Effector CD8-positive, alpha-beta T cell (primary cell): ENCODE results near the gene MUC22.
"Not testable (repeated sequence)": the region's sequence is repeated elsewhere in the genome, so short reads cannot be mapped to it uniquely, and the experiment has no call there.

Experiments
- DNase-seq: peaks from one replicate; lab custom pipeline; 2025; lab: John Stamatoyannopoulos, UW

MUC22 gene

DNA sequence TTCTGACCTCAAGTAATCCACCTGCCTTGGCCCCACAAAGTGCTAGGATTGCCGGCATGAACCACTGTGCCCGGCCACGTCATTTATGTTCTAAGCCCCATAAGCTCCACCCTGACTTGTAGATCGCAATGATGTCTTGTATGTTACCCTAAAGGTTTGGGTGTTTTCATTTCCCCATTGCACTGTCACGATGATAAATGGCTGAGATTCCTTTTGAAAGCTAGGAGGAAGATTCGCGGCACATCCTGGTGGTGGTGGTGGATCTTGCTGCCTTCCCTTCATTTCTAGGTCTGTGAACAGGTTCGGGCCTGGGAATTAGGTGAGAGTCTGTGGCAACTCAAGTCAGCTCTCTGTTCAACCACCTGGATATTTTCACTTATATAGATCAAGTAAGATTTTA, 28.3 kb downstream of the MUC22 start:
- DNase-seq: no peak

DNA sequence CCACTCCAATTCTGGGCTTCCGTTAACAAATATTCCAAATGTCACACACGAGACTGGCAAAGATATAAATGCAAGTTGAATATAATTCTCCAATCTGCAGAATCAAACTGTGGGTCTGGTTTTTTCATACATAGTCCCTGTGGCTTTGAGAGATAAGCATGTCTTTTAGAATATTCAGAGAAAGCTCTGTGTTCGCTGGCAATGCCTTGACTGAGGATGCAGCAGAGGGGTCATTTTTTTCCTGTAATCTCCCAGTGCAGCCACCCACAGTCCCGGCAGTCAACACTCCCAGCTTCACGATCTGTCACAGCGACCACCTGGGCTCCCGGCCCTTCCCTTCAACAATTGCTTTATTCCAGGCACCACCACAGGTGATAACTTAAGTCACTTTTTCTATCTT, 30.5 kb downstream of the MUC22 start:
- DNase-seq: no peak

DNA sequence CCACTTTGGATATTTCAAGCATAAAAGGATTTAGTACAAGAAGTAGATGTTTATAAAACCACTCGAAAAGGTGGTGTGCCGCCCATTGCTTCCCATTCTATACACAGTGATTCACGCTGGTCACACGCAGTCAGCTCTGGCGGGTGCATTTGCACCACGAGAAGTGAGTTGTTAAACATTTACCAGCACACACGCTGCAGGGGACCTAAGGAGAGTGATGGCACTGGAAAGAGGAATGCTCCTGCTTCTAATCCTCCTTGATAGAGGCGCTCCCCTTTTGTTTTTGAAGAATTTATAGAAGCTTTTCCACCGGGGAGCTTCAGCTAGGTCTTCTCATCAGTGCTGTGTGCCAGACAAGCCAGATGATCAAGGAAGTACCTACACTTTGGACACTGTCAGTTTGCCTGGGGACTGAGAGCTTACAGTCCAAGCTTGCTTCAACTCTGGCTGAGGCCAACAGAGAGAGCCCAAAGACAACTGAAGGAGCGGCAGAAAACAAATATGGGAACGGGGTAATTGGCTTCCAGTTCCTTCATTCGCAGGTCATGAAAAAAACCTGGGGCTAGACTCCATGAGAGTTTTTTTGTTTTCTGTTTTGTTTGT, 31.2 kb downstream of the MUC22 start:
- DNase-seq: no peak

DNA sequence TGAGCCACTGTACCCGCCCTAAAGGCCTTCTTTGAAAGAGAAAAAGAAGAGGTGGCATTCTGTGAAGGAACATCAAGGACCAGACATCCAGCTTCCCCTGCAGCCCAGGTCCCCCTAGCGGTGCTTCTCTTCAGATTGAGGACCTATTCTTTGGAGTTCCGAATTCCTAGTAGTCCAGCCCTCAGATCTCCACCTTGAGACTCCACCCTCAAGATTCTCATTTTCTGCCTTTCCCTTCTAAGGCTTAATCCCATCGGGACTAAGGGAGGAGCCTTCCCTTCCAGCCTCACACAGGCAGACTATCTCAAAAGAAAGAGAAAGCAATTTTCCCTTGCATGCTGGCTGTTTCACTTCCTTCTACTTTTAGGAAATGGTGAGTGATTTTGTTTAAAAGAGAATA, 32.5 kb downstream of the MUC22 start:
- no peak for DNase-seq

DNA sequence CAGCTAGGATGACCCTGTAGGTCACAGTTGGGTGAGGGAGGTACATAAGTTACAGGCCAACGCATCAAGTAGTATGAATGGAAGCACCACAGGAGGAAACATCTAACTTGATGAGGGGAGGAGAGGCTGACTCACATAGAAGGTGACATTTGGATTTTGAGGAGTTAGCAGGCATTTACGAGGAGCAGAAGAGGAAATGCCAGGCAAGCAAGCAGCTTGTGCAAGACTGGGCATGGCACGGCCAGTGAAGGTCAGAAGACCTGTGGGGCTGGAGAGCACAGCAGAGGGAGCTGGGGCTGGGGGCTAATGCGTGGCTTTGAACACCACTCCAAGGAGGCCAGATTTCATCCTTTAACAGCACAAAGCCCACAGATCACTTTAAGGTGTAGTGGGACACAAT, 37.8 kb downstream of the MUC22 start:
- no peak for DNase-seq

DNA sequence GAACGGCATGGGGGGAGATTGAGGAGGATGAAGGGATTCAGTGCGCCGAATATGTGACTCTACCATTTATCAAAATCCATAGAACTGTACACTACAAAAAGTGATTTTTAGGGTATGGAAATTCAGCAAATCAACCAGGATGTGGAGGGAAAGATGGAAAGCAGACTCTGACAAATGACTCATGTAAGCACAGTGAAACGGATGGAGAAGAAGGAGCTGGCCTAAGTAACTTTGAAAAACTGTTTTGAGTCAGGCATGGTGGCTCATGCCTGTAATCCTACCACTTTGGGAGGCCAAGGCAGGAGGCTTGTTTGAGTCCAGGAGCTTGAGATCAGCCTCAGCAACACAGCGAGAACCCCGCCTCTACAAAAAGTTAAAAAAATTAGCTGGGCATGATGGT, 39.2 kb downstream of the MUC22 start:
- DNase-seq: no peak

DNA sequence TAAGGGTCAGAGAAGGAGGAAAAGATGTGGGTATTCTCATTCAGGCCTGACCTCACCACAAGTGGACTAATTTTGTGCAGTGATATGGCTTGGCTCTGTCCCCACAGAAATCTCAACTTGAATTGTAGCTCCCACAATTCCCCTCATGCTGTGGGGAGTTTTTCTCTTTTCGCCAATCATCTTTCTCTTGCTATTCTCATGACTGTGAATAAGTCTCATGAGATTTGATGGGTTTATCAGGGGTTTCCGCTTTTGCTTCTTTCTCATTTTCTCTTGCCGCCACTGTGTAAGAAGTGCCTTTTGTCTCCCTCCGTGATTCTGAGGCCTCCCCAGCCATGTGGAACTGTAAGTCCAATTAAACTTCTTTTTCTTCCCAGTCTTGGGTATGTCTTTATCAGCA, 42.9 kb downstream of the MUC22 start:
- not testable (repeated sequence) for DNase-seq

DNA sequence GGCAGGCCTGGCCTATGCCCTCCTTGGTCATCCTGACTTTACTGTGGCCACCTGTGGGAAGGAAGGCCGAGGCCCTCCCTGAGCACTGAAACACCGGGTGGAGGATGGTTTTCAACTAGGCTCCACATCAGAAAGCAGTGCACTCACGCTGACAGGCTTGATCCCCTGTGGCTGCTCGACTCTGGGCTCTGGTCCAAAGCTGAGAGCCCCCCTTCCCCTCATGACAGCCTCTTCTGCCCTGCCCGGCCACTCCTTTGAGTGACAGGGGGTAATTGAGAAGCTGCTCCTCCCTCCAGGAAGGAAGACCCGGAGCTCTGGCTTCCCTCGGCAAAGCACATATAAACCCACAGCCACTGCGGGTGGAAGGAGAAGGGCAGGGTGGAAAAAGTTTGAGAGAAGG, 43.6 kb downstream of the MUC22 start:
- no peak for DNase-seq

DNA sequence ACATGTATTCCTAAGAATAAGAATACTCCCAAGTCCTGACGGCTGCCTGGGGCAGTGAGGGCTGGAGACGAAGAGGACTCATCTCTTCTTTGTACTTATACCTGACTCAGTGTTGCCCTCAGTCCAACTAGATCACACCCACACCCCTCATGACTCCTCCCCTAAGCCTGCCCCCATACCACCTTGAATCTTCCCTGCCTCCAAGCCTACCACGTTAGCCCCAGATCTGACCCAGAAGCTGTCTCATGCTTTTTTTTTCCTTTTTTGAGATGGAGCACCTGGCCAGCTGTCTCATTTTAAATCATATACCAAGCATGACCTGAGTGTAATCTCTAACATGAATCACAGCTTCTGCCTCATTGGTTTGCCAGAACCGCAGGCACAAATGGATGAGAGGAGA, 45.2 kb downstream of the MUC22 start:
- DNase-seq: no peak

DNA sequence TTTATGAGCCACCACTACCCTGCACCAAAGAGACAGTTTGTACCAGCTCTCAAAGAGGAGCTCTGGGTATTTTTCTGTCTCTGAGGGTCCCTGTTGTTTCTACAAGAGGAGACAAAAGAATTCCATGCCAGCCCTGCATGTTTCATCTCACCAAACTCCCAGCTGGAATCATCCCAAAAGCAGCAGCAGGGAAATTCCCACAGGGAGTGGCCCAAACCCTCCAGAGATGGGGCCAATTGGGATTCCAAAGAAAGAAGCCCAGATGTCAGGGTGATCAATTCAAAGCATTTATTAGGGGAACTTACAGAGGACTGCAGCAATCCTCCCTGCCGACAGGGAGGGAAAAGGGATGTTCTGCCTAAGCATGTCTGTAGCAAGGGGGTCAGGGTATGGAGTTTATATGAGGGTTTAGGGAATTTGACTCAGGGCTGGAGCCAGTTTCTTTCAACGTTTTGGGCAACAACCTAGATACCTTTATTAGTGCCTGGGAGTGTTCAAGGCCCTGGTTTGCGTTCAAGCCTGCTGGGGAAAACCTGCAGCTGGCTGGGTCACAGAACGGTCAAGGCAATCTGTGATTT, 47.2 kb downstream of the MUC22 start:
- DNase-seq: no peak

DNA sequence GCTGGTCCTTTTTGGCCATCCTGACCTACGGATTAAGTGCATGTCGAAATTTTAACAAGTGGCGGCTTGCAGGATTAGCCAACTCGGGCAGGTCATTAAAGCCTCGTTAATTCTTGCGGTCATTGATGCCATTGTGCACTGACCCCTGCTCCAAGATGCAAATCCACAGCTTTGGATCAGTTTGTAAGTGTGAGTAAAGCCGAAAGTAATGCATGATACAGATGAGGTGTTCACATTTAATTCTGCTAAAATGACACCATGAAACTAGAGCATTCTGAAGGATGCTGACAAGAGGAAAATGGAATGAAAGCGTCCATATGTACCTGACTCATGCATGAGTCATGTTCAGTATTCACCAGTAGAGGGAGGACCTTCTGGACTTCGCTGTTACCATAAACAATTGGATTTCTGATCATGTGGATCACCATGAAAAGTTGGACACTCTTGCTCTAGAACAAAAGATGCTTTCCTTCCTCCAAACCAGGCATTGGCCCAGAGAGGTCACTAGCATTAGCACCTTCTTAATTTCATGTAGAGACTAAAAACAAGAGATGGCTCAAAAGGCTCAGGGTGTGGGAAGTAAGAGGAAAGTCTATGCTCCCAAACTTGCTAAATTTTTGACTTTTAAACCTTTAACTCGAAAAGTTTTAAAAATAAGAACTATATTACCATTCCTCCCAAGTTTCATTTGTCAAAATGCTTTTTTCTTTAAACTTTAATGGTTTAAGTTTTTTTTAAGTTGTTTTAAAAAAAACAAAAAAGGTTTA, 48.0 kb downstream of the MUC22 start:
- DNase-seq: no peak

DNA sequence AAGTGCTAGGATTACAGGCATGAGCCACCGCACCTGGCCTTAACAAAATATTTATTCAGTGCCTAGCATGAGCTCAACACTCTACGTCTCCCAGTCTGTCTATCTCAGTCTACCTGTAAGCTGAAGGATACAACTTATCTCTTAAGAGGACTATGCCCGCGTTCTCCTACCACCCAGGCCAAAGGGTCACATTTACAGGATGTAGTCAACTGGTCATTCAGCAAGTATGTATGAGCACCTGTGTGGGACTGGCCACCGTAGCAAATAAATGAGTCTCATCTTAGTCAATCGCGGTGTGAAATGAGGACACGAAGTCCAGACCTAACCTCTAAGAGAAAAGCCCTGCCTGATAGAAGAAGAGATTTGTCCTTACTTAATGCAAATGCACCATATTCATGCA, 49.9 kb downstream of the MUC22 start:
- no peak for DNase-seq

DNA sequence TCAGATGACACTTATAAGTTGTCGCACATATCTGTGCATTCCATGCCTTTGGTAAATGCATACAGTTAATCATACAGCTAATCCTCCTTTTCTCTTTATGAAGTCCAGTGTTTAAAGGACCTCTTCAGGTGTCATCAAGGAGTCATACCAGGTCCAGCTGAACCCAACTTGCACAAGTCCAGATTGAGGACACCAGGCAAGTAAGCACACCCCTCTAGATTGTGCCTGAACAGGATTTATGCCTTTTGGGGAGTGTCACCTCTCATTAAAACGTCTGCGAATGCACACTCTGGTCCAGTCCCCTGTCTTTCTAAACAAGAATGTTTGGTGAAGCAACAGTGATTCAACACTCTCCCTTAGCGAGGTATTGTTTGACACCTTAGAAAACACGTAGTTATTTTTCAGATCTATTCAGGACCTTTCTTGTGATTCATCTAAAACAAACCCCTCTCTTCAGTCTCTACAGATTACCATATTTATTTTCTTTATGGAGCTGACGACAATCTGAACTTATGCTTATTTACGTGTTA, 53.7 kb downstream of the MUC22 start:
- DNase-seq: no peak

DNA sequence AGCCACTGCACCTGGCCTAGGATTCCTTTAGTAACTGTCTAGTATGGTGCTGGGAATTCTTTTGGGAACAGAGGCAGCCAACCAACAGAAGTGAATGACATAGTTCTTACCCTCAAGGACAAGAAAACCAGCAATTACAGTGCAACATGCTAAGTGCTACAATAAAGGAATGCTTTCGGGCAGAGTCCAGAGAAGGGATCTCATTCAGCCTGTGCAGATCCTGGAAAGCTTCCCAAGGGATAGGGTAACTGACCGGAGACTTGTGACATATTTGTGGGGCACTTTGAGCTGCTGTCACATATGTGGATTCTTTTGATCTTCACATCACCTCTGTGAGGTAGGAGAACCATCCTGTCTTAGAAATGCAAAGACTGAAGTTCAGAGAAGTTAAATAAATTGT, 55.3 kb downstream of the MUC22 start:
- DNase-seq: no peak

DNA sequence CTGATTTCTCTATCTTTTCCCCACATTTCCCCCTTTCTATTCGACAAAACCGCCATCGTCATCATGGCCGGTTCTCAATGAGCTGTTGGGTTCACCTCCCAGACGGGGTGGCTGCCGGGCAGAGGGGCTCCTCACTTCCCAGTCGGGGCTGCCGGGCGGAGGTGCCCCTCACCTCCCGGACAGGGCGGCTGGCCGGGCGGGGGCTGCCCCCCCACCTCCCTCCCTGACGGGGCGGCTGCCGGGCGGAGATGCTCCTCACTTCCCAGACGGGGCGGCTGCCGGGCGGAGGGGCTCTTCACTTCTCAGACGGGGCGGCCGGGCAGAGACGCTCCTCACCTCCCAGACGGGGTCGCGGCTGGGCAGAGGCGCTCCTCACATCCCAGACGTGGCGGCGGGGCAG, 56.8 kb downstream of the MUC22 start:
- not testable (repeated sequence) for DNase-seq

DNA sequence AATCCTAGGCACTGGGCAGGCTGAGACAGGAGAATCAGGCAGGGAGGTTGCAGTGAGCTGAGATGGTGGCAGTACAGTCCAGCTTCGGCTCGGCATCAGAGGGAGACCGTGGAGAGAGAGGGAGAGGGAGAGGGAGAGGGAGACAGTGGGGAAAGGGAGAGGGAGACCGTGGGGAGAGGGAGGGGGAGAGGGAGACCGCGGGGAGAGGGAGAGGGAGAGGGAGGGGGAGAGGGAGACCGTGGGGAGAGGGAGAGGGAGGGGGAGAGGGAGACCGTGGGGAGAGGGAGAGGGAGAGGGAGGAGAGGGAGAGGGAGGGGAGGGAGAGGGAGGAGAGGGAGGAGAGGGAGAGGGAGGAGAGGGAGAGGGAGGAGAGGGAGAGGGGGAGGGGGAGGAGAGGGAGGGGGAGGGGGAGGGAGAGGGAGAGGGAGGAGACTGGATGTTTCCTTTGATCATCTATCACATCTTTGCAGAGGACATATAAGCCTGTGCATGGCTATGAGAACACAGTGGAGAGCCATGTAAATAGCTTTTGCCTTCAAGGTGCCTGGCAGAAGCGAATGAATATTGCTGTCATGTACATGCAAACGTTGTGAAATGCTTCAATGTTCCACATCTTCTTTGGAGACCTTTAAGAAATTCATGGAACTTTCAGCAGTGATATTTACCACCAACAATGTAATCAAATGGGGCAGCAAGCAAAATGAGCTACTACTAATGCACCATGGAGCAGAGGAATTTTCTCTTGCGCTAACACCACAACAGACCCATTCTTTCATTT, 57.8 kb downstream of the MUC22 start:
- DNase-seq: not testable (repeated sequence)

DNA sequence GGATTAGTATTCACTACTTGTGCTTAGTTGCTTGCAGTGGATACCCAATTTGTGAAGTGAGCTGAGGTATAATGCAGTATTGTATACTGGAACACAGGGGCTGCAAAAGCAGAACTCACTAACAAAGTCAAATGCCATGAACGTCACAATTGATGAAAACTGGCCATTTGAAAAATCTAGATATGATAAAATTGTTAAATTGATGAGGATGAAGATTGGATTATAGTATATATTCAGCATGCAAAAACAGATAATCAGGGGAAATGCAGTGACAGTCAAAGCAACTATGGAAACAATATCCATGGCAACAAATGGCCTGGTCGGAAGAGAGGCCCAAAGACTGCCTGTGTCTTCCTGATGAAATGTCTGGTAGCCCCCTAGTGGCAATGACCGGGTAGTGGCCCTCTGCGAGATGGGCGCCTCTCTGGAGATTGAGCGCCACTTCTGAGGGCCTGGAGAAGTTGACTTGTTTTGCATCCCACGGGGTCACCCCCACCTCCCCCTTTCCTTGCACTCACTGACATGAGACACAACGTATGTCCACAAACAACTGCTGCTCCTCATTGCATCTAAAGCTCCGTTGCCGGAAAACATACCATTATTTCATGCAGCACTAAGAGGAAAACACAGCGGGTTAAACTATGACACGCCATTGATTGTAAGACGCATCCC, 58.5 kb downstream of the MUC22 start:
- DNase-seq: peak; percentile 58

DNA sequence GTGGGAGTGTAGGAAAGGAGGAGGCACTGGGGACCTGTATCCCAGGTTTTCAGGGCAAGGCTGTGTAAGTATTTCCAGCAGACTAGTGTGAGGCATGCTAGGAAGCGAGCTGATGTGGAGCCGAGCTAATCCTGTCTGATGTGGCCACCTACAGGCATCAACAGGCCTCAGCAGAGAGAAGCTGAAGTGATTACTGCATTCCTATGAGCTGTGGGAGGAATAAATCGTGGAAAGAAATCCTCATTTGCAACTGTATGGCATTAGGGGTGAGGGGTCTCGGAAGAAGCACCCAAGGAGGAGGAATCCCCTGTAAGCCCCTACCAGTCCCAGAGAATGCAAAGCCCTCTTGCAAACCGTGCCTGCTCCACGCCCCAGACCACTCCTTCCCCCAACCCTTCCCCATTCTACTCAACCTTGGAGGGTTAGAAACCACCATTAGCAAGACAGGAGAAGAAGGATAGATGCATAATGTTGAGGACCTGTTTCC, 60.5 kb downstream of the MUC22 start:
- no peak for DNase-seq

DNA sequence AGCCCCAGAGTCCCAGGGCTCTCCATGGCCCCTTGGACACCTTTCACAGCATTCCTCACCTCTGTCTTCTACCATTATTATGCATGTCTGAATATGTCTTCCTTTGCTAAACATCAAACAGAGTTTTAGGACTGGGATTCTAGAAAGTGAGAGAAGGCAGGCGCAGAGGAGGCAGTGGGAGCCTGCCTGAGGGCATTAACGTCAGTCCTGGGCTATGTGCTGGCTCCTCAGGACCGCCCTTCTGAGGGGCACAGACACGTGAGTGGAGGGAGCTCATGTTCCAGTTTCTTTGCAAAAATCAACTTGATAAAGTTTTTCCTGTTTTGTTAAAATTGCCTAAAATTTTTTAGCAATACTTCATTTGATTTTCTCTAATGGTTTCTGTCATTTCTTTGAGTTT, 64.1 kb downstream of the MUC22 start:
- no peak for DNase-seq

DNA sequence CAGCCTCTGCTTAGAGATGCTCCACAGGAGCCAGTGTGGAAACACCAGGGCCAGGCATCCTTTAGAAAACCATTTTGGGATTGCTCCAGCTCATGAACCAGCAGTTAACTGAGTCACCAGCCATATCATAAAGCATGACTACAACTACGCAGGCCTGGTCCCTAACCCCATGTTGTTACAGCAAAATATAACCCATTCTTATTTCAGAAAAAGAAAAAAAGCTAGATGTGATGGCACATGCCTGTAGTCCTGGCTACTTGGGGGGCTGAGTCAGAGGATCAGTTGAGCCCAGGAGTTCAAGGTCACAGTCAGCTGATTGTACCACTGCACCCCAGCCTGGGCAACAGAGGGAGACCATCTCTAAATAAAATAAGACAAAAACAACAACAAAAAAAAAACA, 65.3 kb downstream of the MUC22 start:
- no peak for DNase-seq

DNA sequence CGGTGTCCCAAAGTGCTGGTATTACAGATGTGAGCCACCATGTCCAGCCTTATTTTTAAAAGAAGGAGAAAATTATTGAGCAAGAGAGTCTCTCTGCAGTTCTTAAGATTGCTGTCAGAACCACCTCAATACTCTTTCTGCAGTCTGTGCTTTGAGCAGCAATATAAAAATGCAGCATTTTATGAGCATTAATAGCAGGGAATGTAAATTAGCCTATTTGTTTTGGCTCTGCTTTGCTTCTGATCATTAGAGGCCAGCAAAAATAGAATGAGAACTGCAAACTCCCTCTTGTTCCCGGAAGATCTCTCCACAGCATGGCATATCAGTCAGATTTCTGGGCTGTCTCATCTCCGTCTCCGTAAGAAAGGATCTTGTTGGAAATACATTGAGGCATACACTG, 66.3 kb downstream of the MUC22 start:
- no peak for DNase-seq
